ENCODE results near the gene JMJD1C. TPM values are rescaled to one million over a fixed set of nuclear protein-coding genes. Genes with fewer than 3 reads are reported as not detected.

Gene JMJD1C
- total and polyA plus RNA-seq, 10 of the 15 experiments (the other 5 are each of a cell fraction or from before 2014, with no cell fraction given): 31.2 to 83.3 (median 49.5) TPM

DNA sequence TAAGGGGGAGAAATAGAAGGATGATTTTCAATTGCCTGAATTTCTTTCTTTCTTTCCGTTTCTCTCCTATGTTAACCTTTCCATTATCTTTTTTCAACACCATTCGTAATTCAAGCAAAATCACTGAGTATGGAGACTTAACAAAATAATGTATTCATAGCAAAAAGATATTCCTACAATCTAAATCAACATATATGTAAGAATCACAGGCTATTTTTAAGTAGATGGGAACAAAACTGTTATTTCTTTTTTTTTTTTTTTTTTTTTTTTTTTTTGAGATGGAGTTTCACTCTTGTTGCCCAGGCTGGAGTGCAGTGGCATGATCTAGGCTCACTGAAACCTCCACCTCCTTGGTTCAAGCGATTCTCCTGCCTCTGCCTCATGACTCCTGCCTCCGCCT, 27.2 kb upstream of the JMJD1C start:
- no peaks in the 10 kb centered on the region for H3K27me3 ChIP-seq (replicated peaks in 1 of 2; ENCODE audit: control insufficient read depth in 2 of 2, insufficient read depth in 2 of 2, low read length in 1 of 2)
- RAD21 ChIA-PET (ENCODE audit: unreplicated experiment): interaction anchor here (0.6 to 0.7 kb wide), 2 partner anchors 15 to 148 kb away, joined by 3 read pairs; no protein-coding TSS in a partner anchor
- SMC1A ChIA-PET (ENCODE audit: uncharacterized antibody, unreplicated experiment): interaction anchor here (1.1 kb wide), 1 partner anchor 10 kb away, joined by 3 read pairs; no protein-coding TSS in a partner anchor
- no peak overlapping the region for H2AFZ ChIP-seq (ENCODE audit: control insufficient read depth, low read depth, low read length)
- H3K79me2 ChIP-seq (ENCODE audit: control insufficient read depth, insufficient read depth, low read length): peaks cover 17% of the 10 kb centered on the region
- H3K4me2 ChIP-seq (ENCODE audit: control insufficient read depth, insufficient read depth): no peak overlapping the region
- FAIRE-seq: no peak
- CTCF ChIA-PET: no interaction called here
- WGBS (ENCODE audit: insufficient coverage, insufficient replicate concordance, low lambda C conversion rate, missing lambda C conversion rate): 96% methylated on average over 4 of the region's 4 CpGs
- in situ Hi-C loops (cut with MboI): no loop called here
- H3K9me3 ChIP-seq (replicated peaks; ENCODE audit: control insufficient read depth, insufficient read depth, low read length): no peaks in the 10 kb centered on the region; the same call in 2 of the 3 replicates
- H3K27ac ChIP-seq (ENCODE audit: control insufficient read depth, insufficient read depth): no peak overlapping the region
- ATAC-seq: no peak
- no peak overlapping the region for H3K4me3 ChIP-seq
- no peak for TF ChIP-seq ZSCAN29 (IDR thresholded peaks at IDR 0.05)
- TF ChIP-seq KAT2A (conservative IDR thresholded peaks at IDR 0.05; ENCODE audit: control insufficient read depth, low read depth, low read length): no peak
- no peak for TF ChIP-seq FOS (IDR thresholded peaks at IDR 0.05; ENCODE audit: borderline replicate concordance, extremely low read depth, insufficient read length)
- TF ChIP-seq TCF3 (IDR thresholded peaks at IDR 0.05; ENCODE audit: borderline replicate concordance, insufficient read depth, low read depth, low read length): no peak
- TF ChIP-seq MEF2A (IDR thresholded peaks at IDR 0.05; ENCODE audit: insufficient read depth, low read depth, low read length): no peak
- no peak for TF ChIP-seq SPI1 (IDR thresholded peaks at IDR 0.05; ENCODE audit: borderline replicate concordance, insufficient read depth, low read depth, low read length)
- no peak for TF ChIP-seq EZH2 (IDR thresholded peaks at IDR 0.05; ENCODE audit: borderline replicate concordance, control insufficient read depth, low read depth, low read length)
- TF ChIP-seq, protein P1, sequence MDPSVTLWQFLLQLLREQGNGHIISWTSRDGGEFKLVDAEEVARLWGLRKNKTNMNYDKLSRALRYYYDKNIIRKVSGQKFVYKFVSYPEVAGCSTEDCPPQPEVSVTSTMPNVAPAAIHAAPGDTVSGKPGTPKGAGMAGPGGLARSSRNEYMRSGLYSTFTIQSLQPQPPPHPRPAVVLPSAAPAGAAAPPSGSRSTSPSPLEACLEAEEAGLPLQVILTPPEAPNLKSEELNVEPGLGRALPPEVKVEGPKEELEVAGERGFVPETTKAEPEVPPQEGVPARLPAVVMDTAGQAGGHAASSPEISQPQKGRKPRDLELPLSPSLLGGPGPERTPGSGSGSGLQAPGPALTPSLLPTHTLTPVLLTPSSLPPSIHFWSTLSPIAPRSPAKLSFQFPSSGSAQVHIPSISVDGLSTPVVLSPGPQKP (IDR thresholded peaks at IDR 0.05; ENCODE audit: low read depth, low read length): no peak
- no peak for TF ChIP-seq GABPA (IDR thresholded peaks at IDR 0.05; ENCODE audit: low read depth)
- TF ChIP-seq, protein P2, sequence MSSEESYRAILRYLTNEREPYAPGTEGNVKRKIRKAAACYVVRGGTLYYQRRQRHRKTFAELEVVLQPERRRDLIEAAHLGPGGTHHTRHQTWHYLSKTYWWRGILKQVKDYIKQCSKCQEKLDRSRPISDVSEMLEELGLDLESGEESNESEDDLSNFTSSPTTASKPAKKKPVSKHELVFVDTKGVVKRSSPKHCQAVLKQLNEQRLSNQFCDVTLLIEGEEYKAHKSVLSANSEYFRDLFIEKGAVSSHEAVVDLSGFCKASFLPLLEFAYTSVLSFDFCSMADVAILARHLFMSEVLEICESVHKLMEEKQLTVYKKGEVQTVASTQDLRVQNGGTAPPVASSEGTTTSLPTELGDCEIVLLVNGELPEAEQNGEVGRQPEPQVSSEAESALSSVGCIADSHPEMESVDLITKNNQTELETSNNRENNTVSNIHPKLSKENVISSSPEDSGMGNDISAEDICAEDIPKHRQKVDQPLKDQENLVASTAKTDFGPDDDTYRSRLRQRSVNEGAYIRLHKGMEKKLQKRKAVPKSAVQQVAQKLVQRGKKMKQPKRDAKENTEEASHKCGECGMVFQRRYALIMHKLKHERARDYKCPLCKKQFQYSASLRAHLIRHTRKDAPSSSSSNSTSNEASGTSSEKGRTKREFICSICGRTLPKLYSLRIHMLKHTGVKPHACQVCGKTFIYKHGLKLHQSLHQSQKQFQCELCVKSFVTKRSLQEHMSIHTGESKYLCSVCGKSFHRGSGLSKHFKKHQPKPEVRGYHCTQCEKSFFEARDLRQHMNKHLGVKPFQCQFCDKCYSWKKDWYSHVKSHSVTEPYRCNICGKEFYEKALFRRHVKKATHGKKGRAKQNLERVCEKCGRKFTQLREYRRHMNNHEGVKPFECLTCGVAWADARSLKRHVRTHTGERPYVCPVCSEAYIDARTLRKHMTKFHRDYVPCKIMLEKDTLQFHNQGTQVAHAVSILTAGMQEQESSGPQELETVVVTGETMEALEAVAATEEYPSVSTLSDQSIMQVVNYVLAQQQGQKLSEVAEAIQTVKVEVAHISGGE (CRISPR knock-in tag; IDR thresholded peaks at IDR 0.05): no peak
- no peak for TF ChIP-seq HCFC1 (IDR thresholded peaks at IDR 0.05; ENCODE audit: low read length)
- TF ChIP-seq CBX5 (IDR thresholded peaks at IDR 0.05; ENCODE audit: low read depth): no peak
- TF ChIP-seq, protein P3, sequence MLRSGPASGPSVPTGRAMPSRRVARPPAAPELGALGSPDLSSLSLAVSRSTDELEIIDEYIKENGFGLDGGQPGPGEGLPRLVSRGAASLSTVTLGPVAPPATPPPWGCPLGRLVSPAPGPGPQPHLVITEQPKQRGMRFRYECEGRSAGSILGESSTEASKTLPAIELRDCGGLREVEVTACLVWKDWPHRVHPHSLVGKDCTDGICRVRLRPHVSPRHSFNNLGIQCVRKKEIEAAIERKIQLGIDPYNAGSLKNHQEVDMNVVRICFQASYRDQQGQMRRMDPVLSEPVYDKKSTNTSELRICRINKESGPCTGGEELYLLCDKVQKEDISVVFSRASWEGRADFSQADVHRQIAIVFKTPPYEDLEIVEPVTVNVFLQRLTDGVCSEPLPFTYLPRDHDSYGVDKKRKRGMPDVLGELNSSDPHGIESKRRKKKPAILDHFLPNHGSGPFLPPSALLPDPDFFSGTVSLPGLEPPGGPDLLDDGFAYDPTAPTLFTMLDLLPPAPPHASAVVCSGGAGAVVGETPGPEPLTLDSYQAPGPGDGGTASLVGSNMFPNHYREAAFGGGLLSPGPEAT (IDR thresholded peaks at IDR 0.05; ENCODE audit: low read depth): no peak
- no peak for TF ChIP-seq IRF4 (IDR thresholded peaks at IDR 0.05; ENCODE audit: low read depth, low read length)
- no peak for TF ChIP-seq EP300 (IDR thresholded peaks at IDR 0.05; ENCODE audit: borderline replicate concordance in 1 of 2, control insufficient read depth in 1 of 2, low read depth in 2 of 2, low read length in 2 of 2)
- no peak for TF ChIP-seq CHD1 (IDR thresholded peaks at IDR 0.05; ENCODE audit: low read depth, low read length)
- TF ChIP-seq EGR1 (IDR thresholded peaks at IDR 0.05; ENCODE audit: borderline replicate concordance in 1 of 2, low read depth in 2 of 2, low read length in 2 of 2): no peak
- H3K4me1 ChIP-seq (ENCODE audit: control insufficient read depth, insufficient read depth, low read length): no peaks in the 10 kb centered on the region; the same call in 1 of the 2 replicates
- POLR2A ChIA-PET: interaction anchor here (1.1 kb wide), 1 partner anchor 13 kb away, joined by 3 read pairs; no protein-coding TSS in a partner anchor
- no peaks in the 10 kb centered on the region for H4K20me1 ChIP-seq (ENCODE audit: control insufficient read depth, insufficient read depth)
- no TSS peak for BruUV-seq (replicated peaks)
- intact Hi-C loops (cut with micrococcal nuclease; ENCODE audit: unreplicated experiment): no loop called here
- no peak overlapping the region for H3K9ac ChIP-seq (ENCODE audit: control insufficient read depth, insufficient read depth, low read length)
- no peak for DNase-seq (ENCODE audit: low read depth, low spot score)
- H3K36me3 ChIP-seq (ENCODE audit: control insufficient read depth in 2 of 2, insufficient read depth in 2 of 2, low read length in 1 of 2): no peaks in the 10 kb centered on the region; a peak in 1 of 4 replicates

Measured in GM12878 (cell line).